IPS-18a (cell line): ENCODE data around the gene NAB2.

Experiments
- H3K27ac ChIP-seq: one replicate; pipeline ENCODE4 v1.5.1; 2013; ENCODE audit warnings: low read length
- H3K27me3 ChIP-seq: one replicate; pipeline ENCODE4 v1.6.1; 2013; ENCODE audit warnings: mild to moderate bottlenecking, low read length; ENCODE audit not compliant: control insufficient read depth, insufficient read depth
- H3K36me3 ChIP-seq: one replicate; pipeline ENCODE4 v1.6.1; 2013; ENCODE audit warnings: low read depth, low read length; ENCODE audit not compliant: control insufficient read depth
- H3K4me1 ChIP-seq: one replicate; pipeline ENCODE4 v1.6.1; 2013; ENCODE audit warnings: low read depth, low read length; ENCODE audit not compliant: control insufficient read depth
- H3K4me3 ChIP-seq: one replicate; pipeline ENCODE4 v1.5.1; 2013; ENCODE audit warnings: low read length
- H3K9ac ChIP-seq: one replicate; pipeline ENCODE4 v1.6.1; 2013; ENCODE audit warnings: mild to moderate bottlenecking, low read length, moderate library complexity
- H3K9me3 ChIP-seq: one replicate; pipeline ENCODE4 v1.6.1; 2013; ENCODE audit warnings: low read depth, low read length; ENCODE audit not compliant: control insufficient read depth

NAB2 gene, protein sequence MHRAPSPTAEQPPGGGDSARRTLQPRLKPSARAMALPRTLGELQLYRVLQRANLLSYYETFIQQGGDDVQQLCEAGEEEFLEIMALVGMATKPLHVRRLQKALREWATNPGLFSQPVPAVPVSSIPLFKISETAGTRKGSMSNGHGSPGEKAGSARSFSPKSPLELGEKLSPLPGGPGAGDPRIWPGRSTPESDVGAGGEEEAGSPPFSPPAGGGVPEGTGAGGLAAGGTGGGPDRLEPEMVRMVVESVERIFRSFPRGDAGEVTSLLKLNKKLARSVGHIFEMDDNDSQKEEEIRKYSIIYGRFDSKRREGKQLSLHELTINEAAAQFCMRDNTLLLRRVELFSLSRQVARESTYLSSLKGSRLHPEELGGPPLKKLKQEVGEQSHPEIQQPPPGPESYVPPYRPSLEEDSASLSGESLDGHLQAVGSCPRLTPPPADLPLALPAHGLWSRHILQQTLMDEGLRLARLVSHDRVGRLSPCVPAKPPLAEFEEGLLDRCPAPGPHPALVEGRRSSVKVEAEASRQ

DNA sequence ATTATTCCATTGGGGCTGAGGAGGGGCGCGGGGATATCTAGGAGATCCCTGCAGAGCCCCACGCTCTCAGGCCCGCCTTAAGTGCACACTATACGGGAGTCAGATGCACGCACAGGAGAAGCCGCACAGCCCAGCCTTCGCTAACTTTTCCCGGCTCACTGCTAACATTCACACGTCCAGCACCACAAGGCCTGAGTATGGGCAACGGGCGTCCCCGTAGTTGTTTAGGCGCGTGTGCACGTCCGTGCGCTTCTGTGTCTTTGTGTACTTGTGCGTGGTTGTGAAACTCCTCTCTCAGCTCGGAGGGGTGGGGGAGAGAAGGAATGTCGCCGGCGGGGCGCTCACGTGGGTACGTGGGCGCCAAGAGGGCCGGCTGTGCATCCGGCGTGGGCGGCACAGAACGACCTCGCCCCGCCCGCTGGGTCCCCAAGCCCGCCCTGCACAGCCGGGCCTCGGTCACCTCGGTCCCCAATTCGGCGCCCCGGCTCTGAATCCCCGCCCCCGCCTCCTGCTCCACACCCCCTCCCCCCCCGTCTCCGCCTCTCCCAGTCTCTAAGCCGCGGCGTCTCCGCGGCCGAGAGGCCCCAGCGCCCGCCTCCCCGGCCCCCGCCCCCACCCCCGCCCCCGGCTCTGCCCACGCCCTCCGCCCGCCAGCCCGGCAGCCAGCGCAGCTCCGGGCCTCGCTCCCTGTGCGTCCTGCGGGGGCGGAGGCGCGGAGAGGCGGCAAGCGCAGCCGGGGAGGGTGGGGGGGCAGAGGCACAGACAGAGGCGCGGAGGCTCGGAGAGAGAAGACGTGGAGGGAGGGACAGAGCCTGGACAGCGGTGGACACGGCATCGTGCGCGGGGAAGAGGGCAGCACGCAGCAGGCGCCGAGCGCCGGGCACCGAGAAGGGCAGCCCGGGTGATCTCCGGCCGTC is at the start of gene NAB2:
NAB2 (plus strand) TSS at position 761 of the 917 bp plus-strand sequence. CDS start 158 bp downstream, outside the sequence.
- peaks cover 14% of the 10 kb centered on the region for H3K4me1 ChIP-seq
- peak within 1 kb of the TSS; percentile 87 for H3K9ac ChIP-seq
- peaks cover 17% of the 10 kb centered on the region for H3K36me3 ChIP-seq
- H3K27me3 ChIP-seq = no peaks in the 10 kb centered on the region
- H3K9me3 ChIP-seq = no peaks in the 10 kb centered on the region
- peak within 1 kb of the TSS; percentile 94 for H3K4me3 ChIP-seq
- H3K27ac ChIP-seq = peak within 1 kb of the TSS; percentile 93

DNA sequence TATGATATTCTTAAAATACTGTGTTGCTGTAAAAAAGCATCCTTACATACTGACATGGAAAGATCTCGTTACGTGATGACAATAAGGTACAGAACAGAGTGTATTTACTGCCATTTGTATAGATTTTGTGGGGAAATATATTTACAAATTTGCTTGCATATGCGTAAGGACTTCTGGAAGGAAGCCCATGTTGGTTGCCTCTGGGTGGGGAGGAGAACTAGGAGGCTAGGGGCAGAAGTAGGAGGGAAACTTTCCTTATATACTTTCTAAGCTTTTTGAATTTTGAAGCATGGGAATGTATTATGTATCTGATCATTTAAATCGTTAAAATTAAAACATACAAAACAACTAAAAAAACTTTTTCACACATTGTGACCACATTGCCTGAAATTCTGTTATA is 48.7 kb upstream of the NAB2 start:
- Histone ChIP-seq H3K9ac (no peak overlapping the region), H3K4me1 (no peaks in the 10 kb centered on the region), H3K9me3 (no peaks in the 10 kb centered on the region), H3K36me3 (no peaks in the 10 kb centered on the region), H3K27me3 (no peaks in the 10 kb centered on the region), H3K27ac (no peak overlapping the region), H3K4me3 (no peak overlapping the region)

- H3K9me3 ChIP-seq = no peaks in the 10 kb centered on the region
- H3K4me3 ChIP-seq = no peak overlapping the region
- no peaks in the 10 kb centered on the region for H3K36me3 ChIP-seq
- H3K27ac ChIP-seq = no peak overlapping the region
- no peak overlapping the region for H3K9ac ChIP-seq
- no peaks in the 10 kb centered on the region for H3K4me1 ChIP-seq
- no peaks in the 10 kb centered on the region for H3K27me3 ChIP-seq
Measured at GRCh38 chr12:57040750-57041149, 48.2 kb upstream of the NAB2 start.

GRCh38 chr12:57042695-57043094 is 46.2 kb upstream of the NAB2 start:
- Histone ChIP-seq H3K9ac (no peak overlapping the region), H3K27me3 (no peaks in the 10 kb centered on the region), H3K27ac (no peak overlapping the region), H3K4me1 (no peaks in the 10 kb centered on the region), H3K9me3 (no peaks in the 10 kb centered on the region), H3K4me3 (no peak overlapping the region), H3K36me3 (no peaks in the 10 kb centered on the region)

GRCh38 chr12:57044468-57044867 is 44.4 kb upstream of the NAB2 start:
- no peak overlapping the region for H3K9ac ChIP-seq
- H3K27me3 ChIP-seq = no peaks in the 10 kb centered on the region
- H3K27ac ChIP-seq = no peak overlapping the region
- H3K4me1 ChIP-seq = no peaks in the 10 kb centered on the region
- H3K9me3 ChIP-seq = no peaks in the 10 kb centered on the region
- H3K36me3 ChIP-seq = no peaks in the 10 kb centered on the region
- H3K4me3 ChIP-seq = no peak overlapping the region

GRCh38 chr12:57044889-57045288 is 44.0 kb upstream of the NAB2 start:
- H3K9me3 ChIP-seq = no peaks in the 10 kb centered on the region
- H3K4me1 ChIP-seq = no peaks in the 10 kb centered on the region
- no peaks in the 10 kb centered on the region for H3K27me3 ChIP-seq
- H3K36me3 ChIP-seq = no peaks in the 10 kb centered on the region
- H3K27ac ChIP-seq = no peak overlapping the region
- H3K4me3 ChIP-seq = no peak overlapping the region
- no peak overlapping the region for H3K9ac ChIP-seq

- H3K36me3 ChIP-seq = no peaks in the 10 kb centered on the region
Measured at GRCh38 chr12:57046086-57046791, 42.7 kb upstream of the NAB2 start.

GRCh38 chr12:57046947-57047890 is 41.7 kb upstream of the NAB2 start:
- Histone ChIP-seq H3K4me3 (no peak overlapping the region), H3K27ac (no peak overlapping the region), H3K9me3 (no peaks in the 10 kb centered on the region), H3K9ac (no peak overlapping the region), H3K4me1 (no peaks in the 10 kb centered on the region), H3K36me3 (no peaks in the 10 kb centered on the region), H3K27me3 (no peaks in the 10 kb centered on the region)

More at GRCh38 chr12:57046086-57046791, 42.7 kb upstream of the NAB2 start:
- Histone ChIP-seq H3K4me3 (no peak overlapping the region), H3K27ac (no peak overlapping the region), H3K27me3 (no peaks in the 10 kb centered on the region), H3K9ac (no peak overlapping the region), H3K4me1 (no peaks in the 10 kb centered on the region), H3K9me3 (no peaks in the 10 kb centered on the region)

DNA sequence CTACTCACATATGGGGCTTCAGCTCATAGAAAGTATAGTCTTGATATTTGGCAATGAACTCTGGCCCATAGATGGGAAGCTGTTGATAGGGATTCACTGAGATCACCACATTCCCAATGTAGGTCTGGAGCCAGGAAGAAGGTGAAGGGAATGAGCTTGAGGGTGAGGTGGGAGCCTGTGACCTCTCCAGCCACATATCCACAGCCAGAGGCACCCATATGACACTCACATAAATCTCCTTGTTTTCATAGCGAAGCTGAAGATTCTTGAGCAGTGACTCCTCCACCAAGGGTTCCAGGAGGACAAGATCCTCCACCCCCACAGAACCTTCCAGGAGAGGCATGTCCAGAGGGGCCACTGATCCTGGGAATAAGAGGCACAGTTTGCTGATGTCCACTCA is 40.9 kb upstream of the NAB2 start:
- no peaks in the 10 kb centered on the region for H3K27me3 ChIP-seq
- no peak overlapping the region for H3K9ac ChIP-seq
- H3K27ac ChIP-seq = no peak overlapping the region
- no peaks in the 10 kb centered on the region for H3K36me3 ChIP-seq
- H3K9me3 ChIP-seq = no peaks in the 10 kb centered on the region
- no peak overlapping the region for H3K4me3 ChIP-seq
- no peaks in the 10 kb centered on the region for H3K4me1 ChIP-seq

DNA sequence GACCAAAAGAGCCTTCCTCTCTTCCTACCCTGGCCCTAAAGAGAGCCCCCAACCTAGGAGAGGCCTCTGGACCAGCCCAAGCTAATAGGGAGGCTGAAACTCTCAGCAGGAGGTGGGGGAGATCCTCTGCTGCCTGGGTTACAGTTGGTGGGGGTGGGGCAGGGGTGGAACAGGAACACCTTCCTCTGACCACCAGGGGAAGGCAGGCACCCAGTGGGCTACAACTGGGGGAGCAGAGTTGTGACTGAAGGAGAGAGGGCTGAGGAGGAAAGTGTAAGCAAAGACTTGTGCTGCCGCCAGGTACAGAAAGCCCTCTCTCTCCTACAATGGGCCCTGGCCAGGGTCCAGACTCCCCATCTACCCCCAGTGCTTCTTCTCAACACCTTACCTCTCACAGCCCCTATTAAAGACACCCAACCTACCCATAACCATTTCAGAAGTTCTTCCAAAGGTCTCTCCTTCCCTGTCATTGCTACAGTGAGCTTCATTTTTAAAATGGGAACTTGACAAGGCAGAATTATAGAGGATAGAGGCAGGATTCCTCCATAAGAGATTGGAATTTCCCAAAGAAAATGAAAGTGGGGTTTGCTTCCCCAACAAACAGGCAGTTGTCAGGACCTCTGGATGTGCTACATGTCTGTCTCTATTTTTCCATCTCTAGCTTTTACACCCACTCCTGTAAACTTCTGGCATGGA is 40.3 kb upstream of the NAB2 start:
- Histone ChIP-seq H3K36me3 (no peaks in the 10 kb centered on the region), H3K4me3 (no peak overlapping the region), H3K9ac (no peak overlapping the region), H3K27ac (no peak overlapping the region), H3K4me1 (no peaks in the 10 kb centered on the region), H3K27me3 (no peaks in the 10 kb centered on the region), H3K9me3 (no peaks in the 10 kb centered on the region)
